ENCODE data around the gene KIF16B. TPM values are rescaled to one million over a fixed set of nuclear protein-coding genes. Genes with fewer than 3 reads are reported as not detected.

KIF16B gene
- total RNA-seq, 2 experiments from 2014 or later, result 5.5 to 5.8 TPM

DNA sequence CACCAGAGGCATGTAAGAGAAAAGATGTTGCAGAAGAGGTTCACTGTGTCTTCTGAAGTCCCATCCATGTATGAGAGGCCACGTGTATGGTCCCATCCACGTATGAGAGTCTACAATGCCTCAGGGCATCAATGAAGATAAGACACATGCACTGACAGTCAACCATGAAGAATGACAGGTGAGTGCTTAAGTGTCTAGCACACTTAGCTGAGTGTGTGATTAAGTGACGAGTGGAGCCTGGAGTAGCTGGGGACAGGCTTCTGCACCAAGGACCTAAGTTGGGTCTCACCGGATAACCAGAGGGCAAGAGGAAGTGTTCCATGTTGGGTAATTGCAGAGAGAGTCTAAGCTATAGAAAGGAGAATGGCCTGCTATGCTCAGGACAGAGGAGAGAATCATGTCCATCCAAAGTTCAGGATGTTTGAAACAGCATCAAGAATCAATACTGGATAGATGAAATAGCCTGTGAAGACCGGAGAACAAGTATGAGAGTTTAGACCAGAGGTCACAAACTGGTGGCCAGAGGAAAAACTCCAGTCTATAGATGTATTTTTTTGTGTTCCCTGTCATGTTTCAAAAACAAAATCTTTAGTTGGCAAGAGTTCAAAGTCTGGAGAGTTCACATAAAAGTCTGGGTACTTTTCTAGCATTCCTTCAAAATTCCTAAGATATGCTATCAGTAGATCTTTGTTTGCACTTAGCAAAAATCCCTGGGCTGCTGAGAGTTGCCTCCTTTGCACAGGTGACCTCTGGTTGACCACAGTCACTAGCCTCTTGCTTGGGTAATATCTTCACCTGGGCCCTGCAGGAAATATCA is 165.8 kb downstream of the KIF16B start:
- H3K27me3 Mint-ChIP-seq, result no peaks in the 10 kb centered on the region

DNA sequence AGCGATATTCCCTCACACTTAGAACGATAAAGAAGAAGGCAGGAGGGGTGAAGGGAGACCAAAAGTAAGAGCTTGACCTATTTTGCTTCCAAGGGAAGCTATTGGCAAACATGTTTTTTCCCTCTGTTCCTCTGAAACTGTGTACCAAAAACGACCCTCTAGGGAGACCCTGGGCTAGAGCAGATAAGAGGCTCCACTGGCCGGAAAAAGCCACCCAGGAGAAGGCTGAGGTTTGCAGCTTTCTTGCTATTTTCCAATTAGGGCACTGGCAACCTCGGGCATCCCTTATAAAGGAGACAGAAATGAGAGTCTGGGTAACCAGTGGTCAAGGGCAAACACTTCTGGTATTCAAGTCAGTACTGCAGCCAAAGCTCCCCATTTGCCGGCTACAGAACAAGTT is 168.0 kb downstream of the KIF16B start:
- no peaks in the 10 kb centered on the region for H3K9me3 Mint-ChIP-seq
- no peaks in the 10 kb centered on the region for H3K27me3 Mint-ChIP-seq
- DNase-seq (no peak), ATAC-seq (ENCODE audit: low read depth) (no peak)
- H3K36me3 Mint-ChIP-seq, result no peaks in the 10 kb centered on the region
- H3K4me1 Mint-ChIP-seq, result no peaks in the 10 kb centered on the region
- H3K4me3 Mint-ChIP-seq, result no peak overlapping the region
- H3K27ac Mint-ChIP-seq, result no peak overlapping the region
- POLR2A ChIA-PET, result no interaction called here

More for the DNA sequence above, 165.8 kb downstream of the KIF16B start:
- Mint-ChIP-seq H3K9me3 (peaks cover 4% of the 10 kb centered on the region), H3K4me3 (no peak overlapping the region), H3K27ac (no peak overlapping the region), H3K4me1 (no peaks in the 10 kb centered on the region), H3K36me3 (no peaks in the 10 kb centered on the region)
- POLR2A ChIA-PET, result no interaction called here
- ATAC-seq (ENCODE audit: low read depth) (no peak), DNase-seq (no peak)

DNA sequence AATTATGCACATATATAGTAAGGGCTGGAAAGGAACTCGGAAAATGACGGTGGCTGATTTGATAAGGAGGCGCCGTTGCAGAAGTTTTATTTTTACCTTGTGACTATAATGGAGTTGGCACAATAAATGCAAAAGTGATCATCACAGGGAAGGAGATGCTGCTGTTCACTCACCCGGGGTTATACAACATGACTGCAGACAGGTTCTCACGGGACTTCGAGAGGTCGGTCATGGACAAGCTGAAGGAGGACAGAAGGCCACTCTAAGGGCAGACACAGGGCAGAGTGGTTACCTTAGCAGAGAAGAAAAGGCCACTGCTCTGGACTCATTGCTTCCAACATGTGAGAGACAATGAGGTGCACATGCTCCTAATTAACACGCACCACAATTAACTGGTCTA is 168.6 kb downstream of the KIF16B start:
- no peaks in the 10 kb centered on the region for H3K4me1 Mint-ChIP-seq
- ATAC-seq (ENCODE audit: low read depth) (no peak), DNase-seq (no peak)
- no peak overlapping the region for H3K4me3 Mint-ChIP-seq
- POLR2A ChIA-PET, result no interaction called here
- no peaks in the 10 kb centered on the region for H3K27me3 Mint-ChIP-seq
- H3K36me3 Mint-ChIP-seq, result no peaks in the 10 kb centered on the region
- H3K9me3 Mint-ChIP-seq, result no peaks in the 10 kb centered on the region
- H3K27ac Mint-ChIP-seq, result no peak overlapping the region

DNA sequence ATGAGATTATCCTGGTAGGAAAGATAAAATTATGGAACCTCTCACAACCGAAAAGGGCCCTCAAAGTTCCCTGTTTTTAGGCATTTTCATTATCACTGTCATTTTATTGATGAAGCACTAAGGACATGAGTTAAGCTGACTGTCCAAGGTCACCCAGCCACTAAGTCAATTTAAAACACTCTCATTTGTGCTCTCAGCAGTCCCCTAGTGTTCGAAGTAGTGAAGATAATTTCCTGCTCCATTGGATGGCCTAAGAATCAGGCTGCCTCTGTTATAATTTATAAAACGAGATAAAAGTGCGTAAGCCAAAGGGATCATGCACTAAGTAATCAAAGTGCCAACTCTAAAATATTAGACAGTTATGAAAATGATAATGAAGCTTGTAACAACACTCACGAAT is 169.1 kb downstream of the KIF16B start:
- no peak for ATAC-seq (ENCODE audit: low read depth)

DNA sequence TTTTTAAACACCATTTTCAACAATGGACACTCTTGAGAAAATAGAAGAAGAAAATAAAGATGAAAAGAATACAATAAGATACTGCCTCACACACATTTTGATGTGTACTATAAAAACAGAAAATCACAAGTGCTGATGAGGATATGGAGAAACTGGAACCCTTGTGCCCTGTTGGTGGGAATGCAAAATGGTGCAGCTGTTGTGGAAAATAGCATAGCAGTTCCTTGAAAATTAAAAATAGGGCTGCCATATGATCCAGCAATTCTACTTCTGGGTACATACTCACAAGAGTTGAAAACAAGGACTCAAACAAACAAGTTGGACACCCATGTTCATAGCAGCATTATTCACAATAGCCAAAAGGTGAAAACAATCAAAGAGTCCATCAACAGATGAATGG is 173.0 kb downstream of the KIF16B start:
- H3K4me1 Mint-ChIP-seq, result no peaks in the 10 kb centered on the region
- H3K27ac Mint-ChIP-seq, result no peak overlapping the region
- no peaks in the 10 kb centered on the region for H3K36me3 Mint-ChIP-seq
- ATAC-seq (ENCODE audit: low read depth) (no peak), DNase-seq (no peak)
- H3K9me3 Mint-ChIP-seq, result no peaks in the 10 kb centered on the region
- no peak overlapping the region for H3K4me3 Mint-ChIP-seq
- POLR2A ChIA-PET, result no interaction called here
- no peaks in the 10 kb centered on the region for H3K27me3 Mint-ChIP-seq

More for the DNA sequence above, 169.1 kb downstream of the KIF16B start:
- Mint-ChIP-seq H3K36me3 (no peaks in the 10 kb centered on the region), H3K27ac (no peak overlapping the region), H3K4me3 (no peak overlapping the region), H3K9me3 (no peaks in the 10 kb centered on the region), H3K27me3 (no peaks in the 10 kb centered on the region), H3K4me1 (no peaks in the 10 kb centered on the region)
- POLR2A ChIA-PET, result no interaction called here
- no peak for DNase-seq

DNA sequence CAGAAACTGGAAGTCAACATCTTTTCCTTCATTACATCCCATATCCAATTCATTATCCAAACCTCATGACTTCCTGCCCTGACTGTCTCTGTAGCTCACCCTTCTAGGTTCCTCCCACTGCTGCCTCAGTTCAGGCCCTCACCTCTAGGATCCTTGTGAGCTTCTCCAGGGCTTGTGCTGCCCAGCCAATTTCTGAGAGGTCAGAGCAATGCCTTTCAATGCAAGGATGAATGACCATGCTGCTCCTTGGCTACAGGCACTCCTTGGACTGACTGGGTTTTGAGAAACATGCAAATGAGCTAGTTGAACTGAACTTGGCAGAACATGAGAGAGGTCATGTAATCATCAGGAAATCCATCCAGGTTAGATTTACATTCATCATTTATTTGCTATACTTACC is 173.4 kb downstream of the KIF16B start:
- DNase-seq (no peak), ATAC-seq (ENCODE audit: low read depth) (no peak)
- Mint-ChIP-seq H3K4me1 (no peaks in the 10 kb centered on the region), H3K36me3 (no peaks in the 10 kb centered on the region), H3K27ac (no peak overlapping the region), H3K4me3 (no peak overlapping the region), H3K9me3 (no peaks in the 10 kb centered on the region), H3K27me3 (no peaks in the 10 kb centered on the region)
- POLR2A ChIA-PET, result no interaction called here

DNA sequence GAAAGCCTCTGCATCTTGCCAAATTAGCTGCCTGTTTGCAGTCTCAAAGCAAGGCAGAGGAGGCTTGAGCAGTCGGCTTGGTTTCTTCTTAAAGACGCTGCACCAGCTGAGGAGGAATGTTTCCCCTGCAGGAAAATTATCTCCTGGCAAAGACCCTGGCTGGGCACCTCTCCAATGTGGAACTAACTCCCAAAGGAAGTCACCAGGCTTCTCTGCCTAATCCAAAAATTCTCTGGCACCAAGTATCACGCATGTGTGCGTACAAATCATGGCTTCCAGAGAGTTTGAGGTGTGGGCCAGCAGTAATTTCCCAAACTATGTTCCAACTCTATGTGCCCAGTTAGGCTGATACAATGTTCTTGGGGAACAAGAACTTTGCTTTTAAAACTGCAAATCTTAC is 176.2 kb downstream of the KIF16B start:
- Mint-ChIP-seq H3K4me3 (no peak overlapping the region), H3K4me1 (no peaks in the 10 kb centered on the region), H3K36me3 (no peaks in the 10 kb centered on the region), H3K9me3 (no peaks in the 10 kb centered on the region), H3K27ac (no peak overlapping the region), H3K27me3 (no peaks in the 10 kb centered on the region)
- POLR2A ChIA-PET, result no interaction called here
- no peak for DNase-seq
- no peak for ATAC-seq (ENCODE audit: low read depth)

DNA sequence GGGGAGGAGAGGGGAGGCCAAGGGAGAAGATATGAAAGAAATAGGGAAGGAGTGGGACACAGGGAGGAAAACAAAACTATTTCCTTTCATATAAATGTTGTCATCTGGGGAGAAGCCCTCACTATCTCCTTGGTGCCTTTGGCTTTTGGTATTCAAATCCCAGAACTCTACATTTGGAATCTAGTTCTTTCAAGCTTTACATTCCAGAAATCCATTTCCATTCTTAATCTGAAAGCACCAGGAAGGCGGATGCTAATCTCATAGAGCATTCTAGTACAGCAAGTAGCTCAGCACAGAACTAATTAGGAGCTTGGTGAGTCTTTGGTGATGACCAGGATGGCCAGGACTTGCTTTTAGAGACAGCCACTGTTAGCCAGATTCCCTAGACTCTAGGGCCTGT is 177.9 kb downstream of the KIF16B start:
- Mint-ChIP-seq H3K27ac (no peak overlapping the region), H3K4me1 (no peaks in the 10 kb centered on the region), H3K36me3 (no peaks in the 10 kb centered on the region), H3K9me3 (no peaks in the 10 kb centered on the region), H3K4me3 (no peak overlapping the region), H3K27me3 (no peaks in the 10 kb centered on the region)
- no peak for ATAC-seq (ENCODE audit: low read depth)
- no peak for DNase-seq
- POLR2A ChIA-PET, result no interaction called here

DNA sequence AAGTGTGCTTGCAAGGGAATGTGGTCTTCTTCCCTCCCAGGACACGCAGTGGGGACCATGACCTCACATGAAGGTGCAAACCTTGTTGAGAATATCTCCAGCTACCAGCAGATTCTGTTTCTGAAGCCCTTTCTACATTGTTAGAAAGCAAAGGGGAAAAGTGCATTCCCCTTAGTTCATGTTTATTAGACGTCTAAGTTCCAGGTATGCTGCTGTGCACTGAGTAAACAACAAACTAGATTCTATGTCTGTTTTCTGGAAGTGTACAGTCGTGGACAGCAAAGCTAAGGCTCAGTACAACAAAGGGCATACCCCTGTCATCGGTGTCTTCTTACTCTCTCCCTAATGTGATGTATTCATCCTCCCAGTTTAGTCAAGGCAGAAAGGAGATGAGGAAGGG is 178.5 kb downstream of the KIF16B start:
- H3K9me3 Mint-ChIP-seq, result no peaks in the 10 kb centered on the region
- DNase-seq, result no peak
- POLR2A ChIA-PET, result no interaction called here
- H3K36me3 Mint-ChIP-seq, result no peaks in the 10 kb centered on the region
- no peaks in the 10 kb centered on the region for H3K4me1 Mint-ChIP-seq
- H3K27ac Mint-ChIP-seq, result no peak overlapping the region
- no peak overlapping the region for H3K4me3 Mint-ChIP-seq
- ATAC-seq (ENCODE audit: low read depth), result no peak
- no peaks in the 10 kb centered on the region for H3K27me3 Mint-ChIP-seq

DNA sequence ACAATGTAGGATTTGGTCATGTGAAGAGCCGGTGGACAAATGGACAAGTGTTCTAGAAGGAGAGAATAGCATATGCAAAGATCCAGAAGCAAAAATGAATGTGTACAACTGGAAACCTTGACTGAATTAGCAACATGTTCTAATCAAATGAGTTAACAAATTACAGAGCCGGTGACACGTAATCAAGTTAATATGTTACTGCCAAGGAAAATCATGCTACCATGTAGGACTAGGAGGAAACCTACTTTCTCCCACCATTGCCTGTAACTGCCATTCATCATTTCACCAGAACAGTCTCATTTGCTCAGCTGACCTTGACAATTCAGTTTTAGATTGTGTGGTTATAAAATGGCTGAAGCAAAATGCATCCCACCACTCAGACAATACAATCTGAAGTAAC is 179.4 kb downstream of the KIF16B start:
- ATAC-seq (ENCODE audit: low read depth) (no peak), DNase-seq (no peak)
- POLR2A ChIA-PET, result no interaction called here
- Mint-ChIP-seq H3K36me3 (no peaks in the 10 kb centered on the region), H3K9me3 (no peaks in the 10 kb centered on the region), H3K27me3 (no peaks in the 10 kb centered on the region), H3K4me1 (no peaks in the 10 kb centered on the region), H3K4me3 (no peak overlapping the region), H3K27ac (no peak overlapping the region)

DNA sequence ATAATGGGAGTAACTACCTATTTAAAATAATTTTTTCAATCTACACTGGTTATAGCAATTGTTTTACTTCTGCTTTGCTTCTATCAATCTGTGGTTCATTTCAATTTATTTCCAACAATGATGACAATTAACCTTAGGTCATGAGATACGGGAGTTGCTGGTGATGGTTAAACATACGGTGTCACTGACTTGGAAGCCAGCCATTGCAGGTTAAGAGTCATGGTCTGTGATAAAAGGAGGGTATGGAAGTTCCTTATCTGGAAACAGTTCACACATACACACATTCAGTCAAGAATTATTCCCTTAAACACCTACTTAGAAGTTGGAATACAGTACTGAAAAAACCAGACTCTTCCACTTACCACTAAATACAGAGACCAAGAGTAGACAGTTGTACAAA is 180.0 kb downstream of the KIF16B start:
- H3K4me1 Mint-ChIP-seq, result no peaks in the 10 kb centered on the region
- no peak for ATAC-seq (ENCODE audit: low read depth)

DNA sequence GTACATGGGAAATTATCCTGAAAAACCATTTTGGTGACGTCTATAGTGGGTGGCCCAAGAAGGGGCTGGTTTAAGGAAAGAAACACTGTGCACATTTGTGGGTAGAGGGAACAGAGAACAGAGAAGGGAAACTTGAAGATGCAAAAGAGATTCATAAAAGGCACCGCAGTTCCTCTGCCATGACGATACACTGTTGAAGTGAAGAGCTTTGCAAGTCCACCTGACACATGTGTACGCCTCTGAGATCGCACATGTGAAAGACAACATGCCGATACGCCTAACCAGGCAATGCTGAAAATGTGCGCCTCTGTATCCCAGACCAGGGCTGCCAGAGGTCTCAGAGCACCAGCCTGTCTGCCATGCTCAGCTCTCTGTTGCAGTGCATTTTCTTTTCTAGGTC is 180.9 kb downstream of the KIF16B start:
- Mint-ChIP-seq H3K4me3 (no peak overlapping the region), H3K4me1 (no peaks in the 10 kb centered on the region), H3K36me3 (no peaks in the 10 kb centered on the region), H3K9me3 (no peaks in the 10 kb centered on the region), H3K27ac (no peak overlapping the region), H3K27me3 (no peaks in the 10 kb centered on the region)
- POLR2A ChIA-PET, result no interaction called here
- ATAC-seq (ENCODE audit: low read depth) (no peak), DNase-seq (no peak)

More for the DNA sequence above, 180.0 kb downstream of the KIF16B start:
- no peaks in the 10 kb centered on the region for H3K27me3 Mint-ChIP-seq
- no peaks in the 10 kb centered on the region for H3K36me3 Mint-ChIP-seq
- no peak overlapping the region for H3K4me3 Mint-ChIP-seq
- POLR2A ChIA-PET, result no interaction called here
- no peaks in the 10 kb centered on the region for H3K9me3 Mint-ChIP-seq
- DNase-seq, result no peak
- no peak overlapping the region for H3K27ac Mint-ChIP-seq

DNA sequence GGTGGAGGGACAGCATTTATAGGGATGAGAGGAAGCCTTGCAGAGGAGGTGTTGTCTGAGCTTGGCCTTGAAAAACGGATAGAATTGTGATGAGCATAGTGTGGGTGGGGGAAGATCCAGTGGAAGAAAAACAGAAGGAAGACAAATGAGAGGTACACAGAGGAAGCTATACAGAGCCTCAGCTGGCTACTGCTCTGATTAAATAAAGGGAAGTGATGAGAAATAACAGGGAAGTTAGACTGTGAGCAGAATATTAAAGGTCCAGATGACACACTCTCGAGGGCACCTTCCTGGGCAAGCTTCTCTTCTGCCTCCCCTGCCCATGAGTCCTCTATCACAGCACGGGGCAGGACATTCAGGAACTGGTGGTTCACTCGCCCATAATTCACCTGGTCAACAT is 182.3 kb downstream of the KIF16B start:
- no peak overlapping the region for H3K27ac Mint-ChIP-seq
- H3K27me3 Mint-ChIP-seq, result no peaks in the 10 kb centered on the region
- POLR2A ChIA-PET, result no interaction called here
- no peaks in the 10 kb centered on the region for H3K9me3 Mint-ChIP-seq
- H3K36me3 Mint-ChIP-seq, result no peaks in the 10 kb centered on the region
- DNase-seq, result no peak
- ATAC-seq (ENCODE audit: low read depth), result no peak
- H3K4me1 Mint-ChIP-seq, result no peaks in the 10 kb centered on the region
- H3K4me3 Mint-ChIP-seq, result no peak overlapping the region

DNA sequence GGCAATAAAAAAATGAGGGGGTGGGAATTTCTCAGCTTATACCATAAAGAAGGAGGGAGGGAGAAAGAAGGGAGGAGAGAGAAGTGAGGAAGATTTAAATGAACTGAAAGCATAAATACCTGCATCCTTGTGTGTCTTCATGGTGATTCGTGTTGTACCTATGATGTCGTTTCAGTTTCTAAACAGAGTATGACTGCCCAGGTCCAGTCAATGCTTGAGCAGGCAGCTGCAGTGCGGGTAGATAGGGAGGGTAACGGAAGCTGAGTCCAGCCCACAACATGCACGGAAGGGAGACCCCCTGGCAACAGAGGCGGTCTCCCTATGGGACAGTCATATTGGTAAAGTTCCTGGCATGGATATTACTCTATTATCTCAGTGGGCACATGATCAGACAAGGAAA is 184.5 kb downstream of the KIF16B start:
- POLR2A ChIA-PET, result no interaction called here
- Mint-ChIP-seq H3K27ac (no peak overlapping the region), H3K4me3 (no peak overlapping the region), H3K27me3 (no peaks in the 10 kb centered on the region), H3K9me3 (no peaks in the 10 kb centered on the region), H3K4me1 (no peaks in the 10 kb centered on the region), H3K36me3 (no peaks in the 10 kb centered on the region)
- ATAC-seq (ENCODE audit: low read depth), result no peak
- no peak for DNase-seq

DNA sequence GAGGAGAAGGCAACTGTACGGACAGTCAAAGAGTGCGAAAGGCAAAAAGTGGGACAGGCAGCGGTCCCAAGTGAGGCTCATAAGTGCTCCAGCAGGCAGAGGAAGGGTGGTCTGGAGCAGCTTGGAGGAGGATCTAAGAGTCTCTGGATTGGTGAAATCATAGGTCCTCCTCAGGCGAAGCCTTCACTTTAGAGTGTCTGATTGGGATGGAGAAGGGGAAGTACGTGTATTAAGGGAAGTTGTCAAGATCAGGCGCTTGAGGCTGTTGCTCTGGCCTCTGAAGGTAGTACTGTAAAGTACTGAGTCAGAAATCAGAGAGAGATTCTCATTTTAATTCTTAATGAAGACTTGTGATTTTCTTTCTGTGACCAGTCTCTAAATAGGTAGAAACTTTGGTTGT is 185.6 kb downstream of the KIF16B start:
- POLR2A ChIA-PET, result no interaction called here
- no peaks in the 10 kb centered on the region for H3K9me3 Mint-ChIP-seq

More for the DNA sequence above, 185.6 kb downstream of the KIF16B start:
- Mint-ChIP-seq H3K27me3 (no peaks in the 10 kb centered on the region), H3K36me3 (no peaks in the 10 kb centered on the region), H3K4me3 (no peak overlapping the region), H3K4me1 (no peaks in the 10 kb centered on the region), H3K27ac (no peak overlapping the region)
- DNase-seq (no peak), ATAC-seq (ENCODE audit: low read depth) (no peak)

All from activated naive CD8-positive, alpha-beta T cell treated with anti-CD3 and anti-CD28 coated beads, Interleukin-2, amount 10 ng/mL, durations not matched to agents 7 days and 5 days (primary cell).